HG03159 (cell line): ENCODE measurements around the gene LAMC2.
"Not testable (repeated sequence)": the region's sequence is repeated elsewhere in the genome, so short reads cannot be mapped to it uniquely, and the experiment has no call there.

ENCODE experiments used
- ATAC-seq: cut with Tn5 transposase; IDR thresholded peaks from one replicate; pipeline ENCODE4 v1.9.1; 2021; ENCODE audit warnings: mild to moderate bottlenecking, moderate library complexity; ENCODE audit not compliant: unreplicated experiment

LAMC2 gene

GRCh38 chr1:183251959-183252450, 65.9 kb downstream of the LAMC2 start:
- ATAC-seq: no peak

DNA sequence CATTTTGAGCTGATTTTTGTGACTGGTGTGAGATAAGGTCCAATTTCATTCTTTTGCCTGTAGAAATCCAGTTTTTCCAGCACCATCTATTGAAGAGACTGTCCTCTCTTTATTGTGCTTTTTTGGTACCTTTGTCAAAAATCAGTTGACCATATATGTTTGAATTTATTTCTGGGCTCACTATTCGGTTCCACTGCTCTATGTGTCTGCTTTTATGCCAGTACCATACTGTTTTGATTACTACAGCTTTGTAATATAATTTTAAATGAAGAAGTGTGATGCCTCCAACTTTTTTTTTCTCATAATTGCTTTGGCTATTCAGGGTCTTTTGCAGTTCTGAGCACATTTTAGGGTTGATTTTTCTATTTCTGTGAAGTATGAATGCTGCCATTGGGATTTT, 69.0 kb downstream of the LAMC2 start:
- ATAC-seq: no peak

GRCh38 chr1:183259924-183260323, 73.9 kb downstream of the LAMC2 start:
- no peak for ATAC-seq

DNA sequence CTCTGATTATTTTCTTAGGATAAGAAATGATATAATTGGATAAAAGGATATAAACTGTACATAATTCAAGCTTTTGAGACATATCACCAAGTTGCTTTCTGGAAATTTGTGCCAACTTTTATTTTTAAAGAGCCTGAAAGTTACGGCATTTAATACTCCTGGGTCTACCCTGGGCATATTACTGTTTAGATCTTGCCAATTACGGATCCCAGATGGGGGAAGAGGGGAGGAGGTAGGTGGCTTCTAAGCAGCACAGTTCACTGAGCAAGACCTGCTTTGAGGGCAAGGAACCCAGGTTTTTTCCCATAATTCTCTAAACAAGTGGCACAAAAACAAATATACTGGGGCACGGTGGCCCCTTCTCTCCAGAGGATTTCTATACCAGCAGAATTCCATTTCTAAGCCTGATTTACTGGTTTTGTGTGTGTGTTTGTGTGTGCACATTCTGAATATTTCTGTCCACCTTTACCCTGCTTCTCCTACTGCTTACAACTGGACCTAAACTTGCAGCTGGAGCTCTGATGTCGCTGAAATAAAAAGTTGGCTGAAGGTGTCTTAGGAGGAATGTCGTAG, 76.7 kb downstream of the LAMC2 start:
- no peak for ATAC-seq

DNA sequence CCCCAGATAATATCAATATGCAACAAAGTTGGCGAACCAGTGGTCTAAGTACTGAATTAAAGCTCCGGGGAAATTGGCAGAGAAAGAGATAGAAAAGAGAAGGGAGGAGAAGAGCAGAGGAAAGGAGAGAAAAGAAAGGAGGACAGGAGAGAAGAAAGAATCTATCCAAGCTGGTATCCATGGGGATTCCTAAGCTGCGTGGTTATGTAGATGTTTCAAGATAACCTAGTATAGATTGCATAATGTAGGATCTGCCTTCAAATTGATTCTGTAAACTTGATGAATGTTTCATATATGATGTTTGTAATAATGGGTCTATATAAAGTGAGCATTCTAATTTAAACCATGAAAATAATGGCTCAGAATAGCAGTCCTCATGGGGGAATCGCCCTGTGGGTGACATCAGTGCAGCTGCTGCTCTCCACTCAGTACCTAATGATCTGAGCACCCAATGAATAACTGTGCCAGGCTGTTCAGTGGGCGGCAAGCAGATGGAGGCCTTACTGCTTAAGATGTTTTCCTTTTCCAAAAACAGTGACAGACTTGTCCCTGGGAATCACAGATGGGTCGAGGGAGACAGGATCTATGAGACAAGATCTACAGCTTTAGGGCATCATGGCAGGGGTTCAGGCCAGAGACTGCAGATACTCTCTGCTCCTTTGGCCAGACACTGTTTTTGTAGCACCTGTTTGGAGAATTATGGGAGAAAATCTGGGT, 78.0 kb downstream of the LAMC2 start:
- no peak for ATAC-seq

DNA sequence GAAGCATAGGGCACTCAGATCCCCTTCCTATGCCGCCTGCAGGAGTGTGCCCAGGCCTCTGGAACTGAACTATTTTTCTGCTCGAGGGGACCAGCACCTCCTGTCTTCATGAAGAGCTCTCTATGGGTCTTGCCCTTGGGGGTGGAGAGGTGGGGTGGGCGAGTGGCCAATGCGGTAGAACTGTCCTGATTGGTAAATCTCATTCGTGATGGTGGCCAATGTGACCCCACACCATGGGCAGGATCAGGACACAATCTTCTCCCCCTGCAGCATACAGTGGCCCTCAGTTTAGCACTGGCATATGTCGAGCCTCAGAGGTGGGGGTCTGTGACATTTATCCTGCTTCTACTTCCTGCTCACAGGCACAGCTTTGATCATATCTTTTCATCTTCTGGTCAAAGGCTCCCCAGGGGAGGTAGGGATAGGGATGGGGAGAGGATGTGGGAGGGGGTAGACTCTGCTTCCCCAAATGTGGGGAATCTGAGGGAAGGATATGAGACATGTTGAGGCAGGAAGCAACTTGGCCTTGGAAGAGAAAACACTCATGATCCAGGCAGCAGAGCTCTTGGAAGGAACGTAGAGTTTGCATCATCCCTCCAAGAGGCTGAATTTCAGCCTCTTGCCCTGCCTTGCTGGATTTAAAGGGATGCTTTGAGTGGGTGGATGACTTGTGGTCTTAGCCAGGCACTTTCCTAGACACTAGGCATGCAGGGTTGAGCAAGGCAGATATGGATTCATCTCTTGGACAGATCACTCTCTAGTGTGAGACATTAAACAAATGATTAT, 81.8 kb downstream of the LAMC2 start:
- ATAC-seq: no peak

- ATAC-seq: no peak
These were observed 84.6 kb downstream of the LAMC2 start for GRCh38 chr1:183270541-183271141.

GRCh38 chr1:183272390-183272848, 86.4 kb downstream of the LAMC2 start:
- ATAC-seq: no peak

- ATAC-seq: no peak
These were observed 87.2 kb downstream of the LAMC2 start for GRCh38 chr1:183273300-183273699.

DNA sequence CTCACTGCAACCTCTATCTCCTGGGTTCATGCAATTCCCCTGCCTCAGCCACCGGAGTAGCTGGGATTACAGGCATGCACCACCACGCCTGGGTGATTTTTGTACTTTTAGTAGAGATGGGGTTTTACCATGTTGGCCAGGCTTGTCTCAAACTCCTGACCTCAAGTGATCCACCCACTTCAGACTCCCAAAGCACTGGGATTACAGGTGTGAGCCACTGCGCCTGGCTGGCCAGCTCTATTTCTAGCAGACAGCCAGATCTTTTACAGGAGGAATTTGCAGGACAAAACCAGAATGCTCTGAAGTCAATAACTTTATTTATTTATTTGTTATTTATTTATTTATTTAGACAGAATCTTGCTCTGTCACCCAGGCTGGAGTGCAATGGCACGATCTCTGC, 87.9 kb downstream of the LAMC2 start:
- ATAC-seq: not testable (repeated sequence)

DNA sequence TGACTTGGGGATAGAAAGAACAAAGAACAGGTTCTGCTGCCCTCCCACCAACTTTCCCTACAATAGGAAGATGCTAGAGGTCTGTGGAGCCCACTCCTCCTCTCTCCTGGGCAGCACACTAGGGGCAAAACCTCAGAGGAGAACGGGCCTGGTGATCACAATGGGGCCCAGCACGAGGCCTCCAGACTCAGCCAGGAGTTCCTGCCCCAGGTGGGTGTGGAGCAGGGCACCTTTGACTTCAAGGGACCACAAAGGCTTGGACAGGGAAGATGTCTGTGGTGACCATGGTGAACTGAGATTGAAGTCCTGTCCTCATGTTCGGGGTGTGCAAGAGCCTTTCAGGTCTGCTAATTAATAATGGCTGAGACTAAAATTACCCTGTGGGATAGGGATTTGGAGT, 88.8 kb downstream of the LAMC2 start:
- no peak for ATAC-seq

GRCh38 chr1:183275322-183275721, 89.3 kb downstream of the LAMC2 start:
- ATAC-seq: no peak

GRCh38 chr1:183276386-183277080, 90.5 kb downstream of the LAMC2 start:
- no peak for ATAC-seq

GRCh38 chr1:183277821-183278738, 92.0 kb downstream of the LAMC2 start:
- ATAC-seq: no peak

DNA sequence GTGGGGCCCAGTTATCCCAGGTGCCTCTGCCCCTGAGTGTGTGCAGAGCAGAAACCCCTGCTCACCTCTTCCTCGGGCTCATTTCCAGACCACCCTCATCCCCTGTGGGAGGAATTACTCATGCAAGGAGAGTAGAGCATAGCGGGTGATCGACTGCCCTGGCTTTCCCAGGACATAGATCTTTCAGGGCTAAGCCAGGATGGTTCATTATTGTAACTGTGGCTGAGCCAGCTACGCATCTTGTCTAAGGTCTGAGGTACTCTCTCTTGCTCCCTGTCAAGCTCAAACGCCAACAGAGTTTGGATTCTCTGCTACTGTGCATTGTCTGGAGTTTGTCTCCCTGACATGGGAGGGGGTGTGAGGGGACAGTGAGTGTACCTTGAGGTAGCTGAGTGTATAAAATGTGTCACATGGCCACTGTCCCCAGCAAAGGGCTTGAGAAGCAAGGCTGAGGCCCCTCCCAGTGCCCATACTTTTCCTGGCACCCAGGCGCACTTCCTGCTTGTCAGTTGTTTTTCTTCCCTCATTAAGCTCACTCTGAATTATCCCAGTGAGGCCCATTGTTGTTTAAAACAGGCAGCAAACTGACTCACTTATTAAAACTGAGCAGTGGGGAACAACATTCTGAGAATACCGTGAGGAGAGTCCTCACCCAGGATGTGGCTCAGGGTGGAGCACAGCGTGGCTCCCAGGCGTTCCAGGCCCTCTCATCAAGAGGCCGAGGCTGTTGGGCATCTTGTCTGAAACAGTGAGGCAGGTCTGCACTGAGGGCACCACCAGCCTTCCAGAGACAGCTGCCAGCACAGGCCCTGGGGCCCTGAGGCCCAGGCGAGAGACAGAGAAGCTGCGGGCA, 92.9 kb downstream of the LAMC2 start:
- no peak for ATAC-seq

GRCh38 chr1:183279835-183280234, 93.8 kb downstream of the LAMC2 start:
- ATAC-seq: no peak

- ATAC-seq: no peak
These were observed 95.0 kb downstream of the LAMC2 start for GRCh38 chr1:183281039-183281438.

GRCh38 chr1:183281553-183282091, 95.6 kb downstream of the LAMC2 start:
- ATAC-seq: peak; percentile 77
